ENCODE results near the gene RFPL3.
"Not testable (repeated sequence)": the region's sequence is repeated elsewhere in the genome, so short reads cannot be mapped to it uniquely, and the experiment has no call there.

Gene RFPL3

DNA sequence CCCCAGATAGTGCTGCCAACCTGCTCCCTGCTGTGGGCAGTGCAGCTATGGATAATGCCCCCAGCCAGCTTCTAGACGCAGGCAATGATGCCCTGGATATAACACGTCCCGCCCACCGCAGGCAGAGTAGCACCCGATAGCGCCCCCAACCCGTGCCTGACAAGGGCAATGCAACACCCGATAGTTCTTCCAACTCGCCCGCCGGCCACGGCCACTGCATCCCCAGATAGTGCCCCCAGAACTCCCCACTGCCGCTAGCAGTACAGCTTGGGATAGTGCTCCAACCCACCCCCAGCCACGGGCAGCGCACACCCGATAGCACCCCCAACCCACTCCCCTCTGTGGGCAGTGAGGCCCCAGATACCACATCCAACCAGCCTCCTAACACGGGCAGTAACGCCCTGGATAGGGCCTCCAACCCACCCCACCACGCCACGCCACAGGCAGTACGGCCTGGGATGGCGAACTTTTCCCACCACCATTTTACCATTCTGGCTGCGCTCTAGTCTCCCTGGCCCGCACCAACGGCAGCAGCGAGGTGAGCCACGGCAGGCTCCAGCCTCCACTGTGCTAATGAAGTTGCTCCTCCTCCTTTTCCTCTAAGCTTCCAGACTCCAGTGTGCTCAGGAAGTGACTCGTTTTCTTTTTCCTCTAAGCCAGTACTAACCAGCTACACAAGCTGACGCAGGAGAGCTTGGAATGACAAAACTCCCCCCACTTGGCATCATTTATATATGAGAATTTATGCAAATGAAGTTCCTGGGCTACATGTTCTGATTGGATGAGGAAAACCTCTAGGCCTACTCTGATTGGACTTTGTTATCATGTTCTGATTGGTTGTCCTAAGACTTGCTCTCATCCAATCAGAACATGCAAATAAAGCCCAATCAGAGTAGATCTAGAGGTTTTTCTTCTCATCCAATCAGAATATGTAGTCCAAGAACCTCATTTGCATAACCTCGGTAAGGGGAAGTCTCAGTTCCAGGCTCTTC is 3.0 kb upstream of the RFPL3 start:
- DNase-seq, result no peak

DNA sequence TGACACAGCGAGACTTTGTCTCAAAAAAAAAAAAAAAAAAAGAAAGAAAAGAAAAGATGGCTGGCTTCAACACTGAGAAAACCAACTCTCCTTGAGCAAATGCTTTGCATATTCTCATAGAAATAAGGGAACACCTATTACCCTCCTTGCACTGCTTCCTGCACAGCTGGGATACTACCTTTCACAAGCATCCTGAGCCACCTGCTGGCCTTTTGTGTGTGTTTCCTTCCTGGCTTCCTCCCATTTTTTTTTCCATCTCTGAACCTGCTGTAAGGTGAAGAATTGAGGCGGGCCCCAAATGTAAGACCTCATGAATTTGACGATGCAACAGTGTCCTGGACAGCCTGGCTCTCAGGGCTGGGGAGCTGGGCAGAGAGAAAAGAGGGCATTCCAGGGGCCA is 1.9 kb upstream of the RFPL3 start:
- DNase-seq, result no peak

GRCh38 chr22:32360096-32360495 is 2.4 kb downstream of the RFPL3 start:
- not testable (repeated sequence) for DNase-seq

- no peak for DNase-seq
Measured at GRCh38 chr22:32361257-32361656, 3.6 kb downstream of the RFPL3 start.

- DNase-seq, result no peak
Measured at GRCh38 chr22:32364210-32364609, 6.5 kb downstream of the RFPL3 start.

- no peak for DNase-seq
Measured at GRCh38 chr22:32375678-32376450, 18.2 kb downstream of the RFPL3 start.

GRCh38 chr22:32376681-32377080 is 19.0 kb downstream of the RFPL3 start:
- no peak for DNase-seq

- no peak for DNase-seq
Measured at GRCh38 chr22:32378707-32379272, 21.1 kb downstream of the RFPL3 start.

DNA sequence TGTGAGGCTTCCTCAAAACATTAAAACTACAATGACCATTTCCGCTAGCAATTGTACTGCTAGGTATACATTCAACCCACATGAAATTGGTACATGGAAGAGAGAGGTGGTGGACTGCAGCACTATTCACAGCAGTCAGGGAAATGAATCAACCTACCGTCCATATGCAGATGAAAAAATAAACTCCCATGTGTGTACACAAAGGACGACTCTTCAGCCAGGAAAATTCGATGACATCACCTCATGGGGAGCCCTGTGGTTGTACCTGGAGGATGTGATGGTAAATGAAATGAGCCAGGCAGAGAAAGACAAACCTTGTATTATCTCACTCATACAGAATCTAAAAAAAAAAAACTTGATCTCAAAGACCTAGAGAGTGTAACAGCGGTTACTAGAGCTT is 23.3 kb downstream of the RFPL3 start:
- no peak for DNase-seq

DNA sequence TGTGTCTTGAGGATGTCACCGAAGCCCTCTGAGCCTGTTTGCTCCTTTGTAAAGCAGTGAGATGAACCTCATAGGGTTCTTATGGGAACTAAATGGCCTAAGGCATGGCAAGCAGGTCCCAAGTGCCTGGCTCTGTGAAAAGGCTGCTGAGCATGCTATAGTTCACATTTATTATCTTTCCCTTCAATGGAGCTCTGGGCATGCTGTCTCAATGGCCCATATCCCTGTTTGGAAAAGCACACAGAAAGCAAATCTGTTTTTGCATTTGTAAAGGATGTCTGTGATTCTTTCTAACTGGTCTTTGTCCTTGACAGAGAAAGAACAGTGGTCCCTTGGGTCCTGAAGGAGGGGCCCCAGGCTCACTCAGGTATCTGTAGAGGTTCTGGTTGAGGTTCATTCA is 28.0 kb downstream of the RFPL3 start:
- no peak for DNase-seq

GRCh38 chr22:32389685-32390084 is 32.0 kb downstream of the RFPL3 start:
- no peak for DNase-seq

- DNase-seq, result no peak
Measured at GRCh38 chr22:32395107-32395506, 37.4 kb downstream of the RFPL3 start.

- no peak for DNase-seq
Measured at GRCh38 chr22:32396255-32396654, 38.6 kb downstream of the RFPL3 start.

DNA sequence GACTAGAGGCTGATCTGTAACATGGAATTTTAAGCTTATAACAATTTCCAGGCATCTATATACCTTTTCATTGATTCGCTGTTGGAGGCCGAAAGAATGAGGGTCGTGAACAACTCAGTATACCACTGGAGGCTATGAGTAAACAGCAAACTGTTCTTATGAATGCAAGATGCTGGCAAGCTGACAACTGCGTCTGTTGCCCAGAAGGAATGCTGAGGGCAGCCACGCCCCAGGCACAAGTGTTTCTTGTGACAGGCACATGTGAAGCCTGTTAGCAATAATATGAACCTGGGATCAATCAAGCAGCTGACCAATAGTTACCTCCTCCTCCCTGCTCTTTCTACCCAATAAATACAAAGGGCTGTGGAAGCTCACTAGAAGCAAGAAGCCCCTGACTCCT is 39.1 kb downstream of the RFPL3 start:
- no peak for DNase-seq

GRCh38 chr22:32401486-32401885 is 43.8 kb downstream of the RFPL3 start:
- DNase-seq, result no peak

DNA sequence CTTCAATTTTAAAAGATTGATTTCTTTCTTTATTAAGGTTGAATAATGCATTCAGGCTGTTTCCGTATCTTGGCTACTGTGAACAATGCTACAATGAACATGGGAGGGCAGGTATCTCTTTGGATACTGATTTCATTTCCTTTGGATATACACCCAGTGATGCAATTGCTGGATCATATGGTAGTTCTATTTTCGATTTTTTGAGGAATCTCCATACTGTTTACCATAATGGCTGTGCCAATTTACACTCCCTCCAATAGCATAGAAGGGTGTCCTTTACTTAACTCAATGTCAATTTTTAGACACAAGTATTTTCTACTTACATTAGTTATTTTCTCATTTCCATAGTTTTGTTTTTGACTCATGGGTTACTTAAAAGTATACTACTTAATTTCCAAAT is 46.4 kb downstream of the RFPL3 start:
- DNase-seq, result no peak

- DNase-seq, result no peak
Measured at GRCh38 chr22:32407312-32407711, 49.6 kb downstream of the RFPL3 start.

- no peak for DNase-seq
Measured at GRCh38 chr22:32407936-32408335, 50.3 kb downstream of the RFPL3 start.

- DNase-seq, result no peak
Measured at GRCh38 chr22:32409977-32410376, 52.3 kb downstream of the RFPL3 start.

GRCh38 chr22:32410459-32410858 is 52.8 kb downstream of the RFPL3 start:
- DNase-seq, result no peak
